Measurements from ENCODE around the gene CEP44.

Gene CEP44

GRCh38 chr4:174381440-174381800 lies 97.7 kb downstream of the CEP44 start:
- no peak for DNase-seq (ENCODE audit: low spot score)

All from SK-N-DZ (cell line).